ENCODE data around the gene PNPT1. TPM values are rescaled to one million over a fixed set of nuclear protein-coding genes. Genes with fewer than 3 reads are reported as not detected.

PNPT1 gene
- total and polyA plus RNA-seq, 2 of the 13 experiments (the other 11 are each of a cell fraction or from before 2014, with no cell fraction given) = 23.4 to 61.0 TPM

GRCh38 chr2:55617175-55618024 is 76.2 kb downstream of the PNPT1 start, which contains the start of gene PPP4R3B (continued):
- TF ChIP-seq CEBPZ (IDR thresholded peaks at IDR 0.05; ENCODE audit: low read length) (no peak), ZNF609 (CRISPR knock-in tag; IDR thresholded peaks at IDR 0.05; ENCODE audit: borderline replicate concordance) (peak; percentile 64), PHF5A (CRISPR knock-in tag; IDR thresholded peaks at IDR 0.05; ENCODE audit: low read depth, unreplicated experiment) (peak; percentile 98), ADNP (CRISPR knock-in tag; IDR thresholded peaks at IDR 0.05) (no peak), ZNF253 (CRISPR knock-in tag; IDR thresholded peaks at IDR 0.05; ENCODE audit: borderline replicate concordance) (peak; percentile 80; the same call in 1 of the 2 replicates), ZBTB2 (CRISPR knock-in tag; IDR thresholded peaks at IDR 0.05; ENCODE audit: low read depth) (peak; percentile 92), RFX5 (IDR thresholded peaks at IDR 0.05; ENCODE audit: low read depth, low read length) (no peak), MBD4 (IDR thresholded peaks at IDR 0.05; ENCODE audit: borderline replicate concordance, low read length) (no peak), ZNF772 (CRISPR knock-in tag; IDR thresholded peaks at IDR 0.05) (peak; percentile 100), MYNN (CRISPR knock-in tag; IDR thresholded peaks at IDR 0.05; ENCODE audit: low read depth) (peak; percentile 10; the same call in 1 of the 2 replicates), RELA (CRISPR knock-in tag; IDR thresholded peaks at IDR 0.05) (peak; percentile 86), ZNF546 (CRISPR knock-in tag; conservative IDR thresholded peaks at IDR 0.05) (peak; percentile 96), HDAC1 (CRISPR knock-in tag; IDR thresholded peaks at IDR 0.05) (peak; percentile 91), ZNF30 (CRISPR knock-in tag; IDR thresholded peaks at IDR 0.05) (peak; percentile 55; the same call in 1 of the 2 replicates), ZGPAT (CRISPR knock-in tag; IDR thresholded peaks at IDR 0.05) (peak; percentile 99), PAF1 (CRISPR knock-in tag; IDR thresholded peaks at IDR 0.05) (no peak), CBX2 (IDR thresholded peaks at IDR 0.05; ENCODE audit: low read depth, low read length) (no peak), CBX2 (CRISPR knock-in tag; IDR thresholded peaks at IDR 0.05; ENCODE audit: low read depth) (0 out of 2 replicates have a peak, but pooled peaks have one; percentile 54)
